HUES48 (cell line): ENCODE measurements around the gene BMP7.
"Not testable (repeated sequence)": the region's sequence is repeated elsewhere in the genome, so short reads cannot be mapped to it uniquely, and the experiment has no call there.

ENCODE experiments used
- H3K27ac ChIP-seq: one replicate; pipeline ENCODE4 v1.7.0; 2013; ENCODE audit warnings: low read depth, low read length, inconsistent platforms
- H3K27me3 ChIP-seq: 2 replicates; pipeline ENCODE4 v1.6.1; 2013; ENCODE audit warnings: mild to moderate bottlenecking, low read length; ENCODE audit not compliant: control insufficient read depth, insufficient read depth
- H3K36me3 ChIP-seq: 2 replicates; pipeline ENCODE4 v1.6.1; 2013; ENCODE audit warnings: low read length; ENCODE audit not compliant: control insufficient read depth, insufficient read depth
- H3K4me1 ChIP-seq: 2 replicates; pipeline ENCODE4 v1.6.1; 2013; ENCODE audit warnings: mild to moderate bottlenecking, low read length; ENCODE audit not compliant: control insufficient read depth, insufficient read depth
- H3K4me3 ChIP-seq: 2 replicates; pipeline ENCODE4 v1.5.1; 2013; ENCODE audit warnings: mild to moderate bottlenecking, low read depth, low read length
- H3K9ac ChIP-seq: 2 replicates; pipeline ENCODE4 v1.6.1; 2013; ENCODE audit warnings: mild to moderate bottlenecking, low read depth, low read length, moderate library complexity
- H3K9me3 ChIP-seq: 2 replicates; pipeline ENCODE4 v1.6.1; 2013; ENCODE audit warnings: low read length; ENCODE audit not compliant: control insufficient read depth, insufficient read depth

Gene BMP7

GRCh38 chr20:57247292-57247965, 19.0 kb downstream of the BMP7 start:
- Histone ChIP-seq H3K9ac (no peak overlapping the region), H3K9me3 (no peaks in the 10 kb centered on the region), H3K4me1 (peaks cover 27% of the 10 kb centered on the region), H3K36me3 (no peaks in the 10 kb centered on the region), H3K27me3 (no peaks in the 10 kb centered on the region), H3K4me3 (no peak overlapping the region), H3K27ac (no peak overlapping the region)

- no peaks in the 10 kb centered on the region for H3K36me3 ChIP-seq
- no peaks in the 10 kb centered on the region for H3K9me3 ChIP-seq
- no peak overlapping the region for H3K9ac ChIP-seq
- no peak overlapping the region for H3K27ac ChIP-seq
- peaks cover 19% of the 10 kb centered on the region for H3K4me1 ChIP-seq
- no peaks in the 10 kb centered on the region for H3K27me3 ChIP-seq
- no peak overlapping the region for H3K4me3 ChIP-seq
Measured at GRCh38 chr20:57245997-57246396, 20.4 kb downstream of the BMP7 start.

GRCh38 chr20:57244627-57245214, 21.7 kb downstream of the BMP7 start:
- H3K27me3 ChIP-seq = no peaks in the 10 kb centered on the region
- no peak overlapping the region for H3K4me3 ChIP-seq
- peaks cover 15% of the 10 kb centered on the region for H3K4me1 ChIP-seq
- H3K9me3 ChIP-seq = peaks cover under 1% of the 10 kb centered on the region; the same call in 1 of the 2 replicates
- no peaks in the 10 kb centered on the region for H3K36me3 ChIP-seq
- no peak overlapping the region for H3K9ac ChIP-seq
- no peak overlapping the region for H3K27ac ChIP-seq

- H3K9ac ChIP-seq = no peak overlapping the region
- H3K27ac ChIP-seq = no peak overlapping the region
- H3K4me3 ChIP-seq = no peak overlapping the region
- peaks cover 5% of the 10 kb centered on the region; the same call in 1 of the 2 replicates for H3K9me3 ChIP-seq
- H3K36me3 ChIP-seq = no peaks in the 10 kb centered on the region
- peaks cover 15% of the 10 kb centered on the region for H3K4me1 ChIP-seq
- H3K27me3 ChIP-seq = no peaks in the 10 kb centered on the region
Measured at GRCh38 chr20:57244221-57244585, 22.2 kb downstream of the BMP7 start.

GRCh38 chr20:57243480-57244220, 22.8 kb downstream of the BMP7 start:
- Histone ChIP-seq H3K27me3 (no peaks in the 10 kb centered on the region), H3K4me3 (no peak overlapping the region), H3K36me3 (no peaks in the 10 kb centered on the region), H3K4me1 (peaks cover 15% of the 10 kb centered on the region), H3K27ac (no peak overlapping the region), H3K9me3 (peaks cover 5% of the 10 kb centered on the region; the same call in 1 of the 2 replicates), H3K9ac (no peak overlapping the region)

- H3K36me3 ChIP-seq = no peaks in the 10 kb centered on the region
- H3K27ac ChIP-seq = no peak overlapping the region
- no peak overlapping the region for H3K4me3 ChIP-seq
- H3K4me1 ChIP-seq = peaks cover 15% of the 10 kb centered on the region
- no peaks in the 10 kb centered on the region for H3K27me3 ChIP-seq
- peaks cover 5% of the 10 kb centered on the region; the same call in 1 of the 2 replicates for H3K9me3 ChIP-seq
- no peak overlapping the region for H3K9ac ChIP-seq
Measured at GRCh38 chr20:57242414-57242813, 24.0 kb downstream of the BMP7 start.

GRCh38 chr20:57241363-57241991, 25.0 kb downstream of the BMP7 start:
- Histone ChIP-seq H3K27me3 (no peaks in the 10 kb centered on the region), H3K27ac (no peak overlapping the region)

GRCh38 chr20:57240581-57241362, 25.7 kb downstream of the BMP7 start:
- Histone ChIP-seq H3K36me3 (no peaks in the 10 kb centered on the region), H3K4me1 (peaks cover 15% of the 10 kb centered on the region), H3K27ac (no peak overlapping the region), H3K27me3 (0 out of 2 replicates have a peak, but pooled peaks cover 3% of the 10 kb centered on the region), H3K9ac (no peak overlapping the region), H3K4me3 (no peak overlapping the region), H3K9me3 (peaks cover 5% of the 10 kb centered on the region; the same call in 1 of the 2 replicates)

More at GRCh38 chr20:57241363-57241991, 25.0 kb downstream of the BMP7 start:
- H3K4me3 ChIP-seq = no peak overlapping the region
- no peaks in the 10 kb centered on the region for H3K36me3 ChIP-seq
- no peak overlapping the region for H3K9ac ChIP-seq
- H3K9me3 ChIP-seq = peaks cover 5% of the 10 kb centered on the region; the same call in 1 of the 2 replicates
- H3K4me1 ChIP-seq = peaks cover 15% of the 10 kb centered on the region

GRCh38 chr20:57239725-57240124, 26.7 kb downstream of the BMP7 start:
- not testable (repeated sequence) for H3K27me3 ChIP-seq, H3K36me3 ChIP-seq, H3K27ac ChIP-seq, H3K4me3 ChIP-seq, H3K9ac ChIP-seq, H3K9me3 ChIP-seq
- peaks cover 11% of the 10 kb centered on the region for H3K4me1 ChIP-seq

- not testable (repeated sequence) for H3K36me3 ChIP-seq, H3K9me3 ChIP-seq
Measured at GRCh38 chr20:57239324-57239723, 27.1 kb downstream of the BMP7 start.

More at GRCh38 chr20:57239324-57239723, 27.1 kb downstream of the BMP7 start:
- H3K27ac ChIP-seq, H3K4me3 ChIP-seq, H3K4me1 ChIP-seq, H3K9ac ChIP-seq, H3K27me3 ChIP-seq: not testable (repeated sequence)
